ENCODE measurements around the gene EYS.

The EYS gene

GRCh38 chr6:64411226-64411625, 1295.8 kb downstream of the EYS start:
- TF ChIP-seq ZFX (IDR thresholded peaks at IDR 0.05) (no peak), CTCF (conservative IDR thresholded peaks at IDR 0.05) (no peak)
- no peak overlapping the region for H3K27ac ChIP-seq

GRCh38 chr6:64409948-64410347, 1297.1 kb downstream of the EYS start:
- no peak for TF ChIP-seq ZFX (IDR thresholded peaks at IDR 0.05)
- no peak for TF ChIP-seq CTCF (conservative IDR thresholded peaks at IDR 0.05)
- H3K27ac ChIP-seq = no peak overlapping the region

- TF ChIP-seq ZFX (IDR thresholded peaks at IDR 0.05) = no peak
- TF ChIP-seq CTCF (conservative IDR thresholded peaks at IDR 0.05) = no peak
- H3K27ac ChIP-seq = no peak overlapping the region
These were observed 1302.6 kb downstream of the EYS start for GRCh38 chr6:64404396-64404795.

GRCh38 chr6:64383277-64383676, 1323.7 kb downstream of the EYS start:
- H3K27ac ChIP-seq = no peak overlapping the region
- TF ChIP-seq ZFX (IDR thresholded peaks at IDR 0.05) = no peak
- no peak for TF ChIP-seq CTCF (conservative IDR thresholded peaks at IDR 0.05)

- H3K27ac ChIP-seq = no peak overlapping the region
These were observed 1330.6 kb downstream of the EYS start for GRCh38 chr6:64376394-64376793.

GRCh38 chr6:64357430-64357829, 1349.6 kb downstream of the EYS start:
- TF ChIP-seq CTCF (conservative IDR thresholded peaks at IDR 0.05) = no peak
- no peak for TF ChIP-seq ZFX (IDR thresholded peaks at IDR 0.05)
- H3K27ac ChIP-seq = no peak overlapping the region

More at GRCh38 chr6:64376394-64376793, 1330.6 kb downstream of the EYS start:
- TF ChIP-seq CTCF (conservative IDR thresholded peaks at IDR 0.05) (no peak), ZFX (IDR thresholded peaks at IDR 0.05) (no peak)

GRCh38 chr6:64347411-64347810, 1359.6 kb downstream of the EYS start:
- no peak overlapping the region for H3K27ac ChIP-seq
- TF ChIP-seq ZFX (IDR thresholded peaks at IDR 0.05) (no peak), CTCF (conservative IDR thresholded peaks at IDR 0.05) (no peak)

Data from C4-2B (cell line).